ENCODE data around the gene KRT17.
A peak's percentile ranks its signal among the peaks of the same experiment; 100 is the strongest.

KRT17 gene

GRCh38 chr17:41663451-41664171 is 39.2 kb upstream of the KRT17 start:
- no peaks in the 10 kb centered on the region for H3K27me3 ChIP-seq
- no peak overlapping the region for H3K9ac ChIP-seq
- H3K4me3 ChIP-seq, result no peak overlapping the region
- peaks cover 38% of the 10 kb centered on the region for H3K4me1 ChIP-seq
- H3K4me2 ChIP-seq, result no peak overlapping the region
- H4K20me1 ChIP-seq, result no peaks in the 10 kb centered on the region
- H3K36me3 ChIP-seq, result no peaks in the 10 kb centered on the region
- no peaks in the 10 kb centered on the region for H3K9me3 ChIP-seq
- TF ChIP-seq Cebpa-rat (IDR thresholded peaks at IDR 0.05), result no peak
- no peak overlapping the region for H3K27ac ChIP-seq

- TF ChIP-seq Cebpa-rat (IDR thresholded peaks at IDR 0.05), result no peak
- Histone ChIP-seq H3K4me1 (peaks cover 24% of the 10 kb centered on the region), H4K20me1 (no peaks in the 10 kb centered on the region), H3K27ac (no peak overlapping the region), H3K27me3 (no peaks in the 10 kb centered on the region), H3K9ac (no peak overlapping the region), H3K9me3 (no peaks in the 10 kb centered on the region), H3K4me3 (no peak overlapping the region), H3K36me3 (no peaks in the 10 kb centered on the region), H3K4me2 (no peak overlapping the region)
These were observed 35.9 kb upstream of the KRT17 start for GRCh38 chr17:41660221-41660711.

- Histone ChIP-seq H3K9ac (no peak overlapping the region), H3K4me3 (no peak overlapping the region), H4K20me1 (no peaks in the 10 kb centered on the region), H3K36me3 (no peaks in the 10 kb centered on the region), H3K27me3 (no peaks in the 10 kb centered on the region), H3K27ac (no peak overlapping the region), H3K4me2 (no peak overlapping the region), H3K4me1 (peaks cover 24% of the 10 kb centered on the region), H3K9me3 (no peaks in the 10 kb centered on the region)
- TF ChIP-seq Cebpa-rat (IDR thresholded peaks at IDR 0.05), result no peak
These were observed 35.2 kb upstream of the KRT17 start for GRCh38 chr17:41659427-41660212.

DNA sequence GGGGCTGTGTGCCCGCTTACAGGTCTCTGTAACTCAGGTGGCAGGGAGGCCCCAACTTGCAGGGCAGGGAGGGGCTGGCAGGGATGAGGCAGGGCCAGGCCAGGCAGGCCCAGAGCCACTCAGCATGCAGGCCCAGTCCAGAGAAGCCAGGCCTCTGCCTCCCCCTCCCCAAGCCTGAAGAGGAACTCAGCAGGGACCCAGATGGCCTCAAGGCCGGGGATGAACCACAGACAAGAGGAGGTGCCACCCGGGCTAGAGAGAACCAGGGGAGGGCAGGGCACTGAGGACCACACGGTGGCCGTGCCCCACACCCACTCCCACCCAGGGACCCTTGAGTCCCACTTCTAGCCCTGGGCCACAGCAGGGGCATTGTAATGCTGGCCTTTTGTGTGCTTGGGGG is 34.5 kb upstream of the KRT17 start:
- Histone ChIP-seq H3K36me3 (no peaks in the 10 kb centered on the region), H3K9me3 (no peaks in the 10 kb centered on the region), H3K9ac (no peak overlapping the region), H4K20me1 (no peaks in the 10 kb centered on the region), H3K27ac (peak overlapping the region; percentile 13; the same call in 1 of the 2 replicates), H3K27me3 (no peaks in the 10 kb centered on the region), H3K4me3 (no peak overlapping the region), H3K4me1 (peaks cover 24% of the 10 kb centered on the region), H3K4me2 (no peak overlapping the region)
- no peak for TF ChIP-seq Cebpa-rat (IDR thresholded peaks at IDR 0.05)

GRCh38 chr17:41657936-41658335 is 33.6 kb upstream of the KRT17 start:
- Histone ChIP-seq H3K9ac (peak overlapping the region; percentile 18; the same call in 1 of the 2 replicates), H4K20me1 (no peaks in the 10 kb centered on the region), H3K27me3 (no peaks in the 10 kb centered on the region)

DNA sequence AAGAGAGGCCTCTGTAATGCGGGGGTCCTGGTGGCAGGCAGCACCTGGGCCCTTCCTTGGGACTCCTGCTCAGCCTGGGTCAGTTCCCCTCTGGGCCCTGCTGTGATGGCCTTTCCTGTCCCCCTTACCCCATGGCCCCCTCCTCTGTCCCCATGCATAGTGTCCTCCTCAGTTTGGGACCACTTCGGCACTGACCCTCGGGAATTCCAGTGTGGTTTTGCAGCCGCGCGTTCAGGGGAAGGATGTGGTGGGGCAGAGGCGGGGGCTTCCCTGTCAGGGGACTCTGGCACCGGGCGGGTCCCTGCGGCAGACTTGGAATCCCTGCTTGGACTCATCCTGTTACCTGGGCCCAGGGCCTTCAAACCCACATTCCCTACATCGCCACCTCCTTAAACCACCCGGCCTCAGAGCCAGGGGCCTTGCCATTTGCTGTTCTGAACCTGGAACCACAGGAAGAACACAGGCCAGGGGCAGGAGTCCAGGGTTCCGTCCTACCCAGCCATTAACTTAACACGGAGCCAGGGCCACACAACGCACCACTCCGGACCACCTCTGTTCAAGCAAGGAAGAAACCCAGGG is 32.9 kb upstream of the KRT17 start:
- Histone ChIP-seq H3K36me3 (no peaks in the 10 kb centered on the region), H4K20me1 (no peaks in the 10 kb centered on the region), H3K27me3 (no peaks in the 10 kb centered on the region), H3K9ac (peak overlapping the region; percentile 18; the same call in 1 of the 2 replicates), H3K4me2 (peak overlapping the region; percentile 71), H3K4me1 (peaks cover 16% of the 10 kb centered on the region), H3K9me3 (no peaks in the 10 kb centered on the region), H3K4me3 (no peak overlapping the region), H3K27ac (no peak overlapping the region)
- no peak for TF ChIP-seq Cebpa-rat (IDR thresholded peaks at IDR 0.05)

More at GRCh38 chr17:41657936-41658335, 33.6 kb upstream of the KRT17 start:
- Histone ChIP-seq H3K4me3 (no peak overlapping the region), H3K36me3 (no peaks in the 10 kb centered on the region), H3K4me1 (peaks cover 18% of the 10 kb centered on the region), H3K9me3 (no peaks in the 10 kb centered on the region), H3K27ac (no peak overlapping the region), H3K4me2 (peak overlapping the region; percentile 71)
- no peak for TF ChIP-seq Cebpa-rat (IDR thresholded peaks at IDR 0.05)

GRCh38 chr17:41656249-41657023 is 32.1 kb upstream of the KRT17 start:
- Histone ChIP-seq H3K27me3 (no peaks in the 10 kb centered on the region), H3K27ac (no peak overlapping the region), H4K20me1 (no peaks in the 10 kb centered on the region), H3K36me3 (no peaks in the 10 kb centered on the region), H3K4me1 (peaks cover 16% of the 10 kb centered on the region), H3K9me3 (no peaks in the 10 kb centered on the region), H3K4me3 (no peak overlapping the region), H3K4me2 (peak overlapping the region; percentile 71), H3K9ac (no peak overlapping the region)
- no peak for TF ChIP-seq Cebpa-rat (IDR thresholded peaks at IDR 0.05)

GRCh38 chr17:41655611-41656111 is 31.3 kb upstream of the KRT17 start:
- no peak overlapping the region for H3K4me2 ChIP-seq
- H3K27me3 ChIP-seq, result no peaks in the 10 kb centered on the region
- no peak overlapping the region for H3K27ac ChIP-seq
- H3K4me1 ChIP-seq, result peaks cover 16% of the 10 kb centered on the region
- no peak overlapping the region for H3K4me3 ChIP-seq
- H4K20me1 ChIP-seq, result no peaks in the 10 kb centered on the region
- H3K36me3 ChIP-seq, result no peaks in the 10 kb centered on the region
- TF ChIP-seq Cebpa-rat (IDR thresholded peaks at IDR 0.05), result no peak
- H3K9me3 ChIP-seq, result no peaks in the 10 kb centered on the region
- no peak overlapping the region; the same call in 1 of the 2 replicates for H3K9ac ChIP-seq
